HEK293 (cell line): ENCODE measurements around the gene TRIM2.

Source experiments
- CTCF ChIA-PET: fragments of 350-600 bp; formaldehyde crosslinking; extraction: SDS; loops from one replicate; lab custom pipeline; 2021; ENCODE audit warnings: antibody characterized with exemption; lab: Yijun Ruan, JAX
- POLR2A ChIA-PET: fragments of 300-600 bp; formaldehyde crosslinking; extraction: SDS; loops from one replicate; lab custom pipeline; 2020; ENCODE audit warnings: antibody characterized with exemption, inconsistent platforms; lab: Yijun Ruan, JAX
- H3K27ac ChIP-seq: fragments of 200-500 bp; sonication (Bioruptor generic); 2 replicates; pipeline ENCODE4 v1.5.1; 2014; ENCODE audit warnings: low read depth, low read length, control low read depth, inconsistent platforms; ENCODE audit errors: extremely low read depth
- H3K36me3 ChIP-seq, 2 experiments: fragments of 200-500 bp in 1 of 2; sonication (Bioruptor generic) in 1 of 2; 1 replicate in 1 of 2; 2 replicates in 1 of 2; pipeline ENCODE4 v1.5.1; 2014 to 2017; ENCODE audit warnings: inconsistent platforms in 2 of 2, low read length in 2 of 2; ENCODE audit not compliant: control insufficient read depth in 2 of 2, insufficient read depth in 1 of 2
- H3K4me1 ChIP-seq: fragments of 200-500 bp; sonication (Bioruptor generic); 2 replicates; pipeline ENCODE4 v1.5.1; 2014; ENCODE audit warnings: mild to moderate bottlenecking, low read length, inconsistent platforms; ENCODE audit not compliant: control insufficient read depth, insufficient read depth
- H3K4me3 ChIP-seq: 2 replicates; pipeline ENCODE4 v1.5.1; 2011; ENCODE audit warnings: low read depth, mild to moderate bottlenecking, control low read depth, low read length, moderate library complexity
- H3K9me3 ChIP-seq: fragments of 200-500 bp; sonication (Bioruptor generic); 2 replicates; pipeline ENCODE4 v1.5.1; 2014; ENCODE audit warnings: low read depth, low read length, inconsistent platforms; ENCODE audit not compliant: control insufficient read depth, insufficient read depth
- KLF8 ChIP-seq: fragments of 450-650 bp; formaldehyde crosslinking; IDR thresholded peaks from 2 replicates; pipeline ENCODE4 v1.5.1; 2016; ENCODE audit warnings: missing biosample characterization, missing genetic modification characterization
- SCRT2 ChIP-seq: fragments of 450-650 bp; formaldehyde crosslinking; IDR thresholded peaks from 2 replicates; pipeline ENCODE4 v1.5.1; 2016; ENCODE audit warnings: missing biosample characterization, missing genetic modification characterization
- YY2 ChIP-seq: fragments of 450-650 bp; formaldehyde crosslinking; IDR thresholded peaks from 2 replicates; pipeline ENCODE4 v1.5.1; 2016; ENCODE audit warnings: missing biosample characterization, missing genetic modification characterization
- ZBTB20 ChIP-seq: fragments of 450-650 bp; formaldehyde crosslinking; IDR thresholded peaks from 2 replicates; pipeline ENCODE4 v1.5.1; 2016; ENCODE audit warnings: missing biosample characterization, missing genetic modification characterization
- ZFP69B ChIP-seq: fragments of 450-650 bp; formaldehyde crosslinking; IDR thresholded peaks from 2 replicates; pipeline ENCODE4 v1.5.1; 2016; ENCODE audit warnings: missing biosample characterization, missing genetic modification characterization
- ZNF155 ChIP-seq: fragments of 450-650 bp; formaldehyde crosslinking; IDR thresholded peaks from 2 replicates; pipeline ENCODE4 v1.5.1; 2016; ENCODE audit warnings: missing biosample characterization, missing genetic modification characterization
- ZNF16 ChIP-seq: fragments of 450-650 bp; formaldehyde crosslinking; IDR thresholded peaks from 2 replicates; pipeline ENCODE4 v1.5.1; 2016; ENCODE audit warnings: low read depth, missing biosample characterization, missing genetic modification characterization
- ZNF169 ChIP-seq: fragments of 450-650 bp; formaldehyde crosslinking; IDR thresholded peaks from 2 replicates; pipeline ENCODE4 v1.5.1; 2016; ENCODE audit warnings: missing biosample characterization, missing genetic modification characterization
- ZNF2 ChIP-seq: fragments of 450-650 bp; formaldehyde crosslinking; IDR thresholded peaks from 2 replicates; pipeline ENCODE4 v1.5.1; 2016; ENCODE audit warnings: missing biosample characterization, missing genetic modification characterization
- ZNF23 ChIP-seq: fragments of 450-650 bp; formaldehyde crosslinking; IDR thresholded peaks from 2 replicates; pipeline ENCODE4 v1.5.1; 2016; ENCODE audit warnings: missing biosample characterization, missing genetic modification characterization, borderline replicate concordance
- ZNF239 ChIP-seq: fragments of 450-650 bp; formaldehyde crosslinking; IDR thresholded peaks from 2 replicates; pipeline ENCODE4 v1.5.1; 2016; ENCODE audit warnings: missing biosample characterization, missing genetic modification characterization
- ZNF292 ChIP-seq: fragments of 450-650 bp; formaldehyde crosslinking; IDR thresholded peaks from 2 replicates; pipeline ENCODE4 v1.5.1; 2016; ENCODE audit warnings: low read depth, missing biosample characterization, missing genetic modification characterization, borderline replicate concordance
- ZNF510 ChIP-seq: fragments of 450-650 bp; formaldehyde crosslinking; IDR thresholded peaks from 2 replicates; pipeline ENCODE4 v1.5.1; 2018; ENCODE audit warnings: mild to moderate bottlenecking, missing genetic modification characterization, missing biosample characterization; ENCODE audit not compliant: insufficient replicate concordance
- ZNF623 ChIP-seq: fragments of 450-650 bp; formaldehyde crosslinking; IDR thresholded peaks from 2 replicates; pipeline ENCODE4 v1.5.1; 2016; ENCODE audit warnings: missing biosample characterization, missing genetic modification characterization
- TF ChIP-seq, protein P1 (sequence below): fragments of 450-650 bp; formaldehyde crosslinking; conservative IDR thresholded peaks from 2 replicates; pipeline ENCODE4 v1.5.1; 2016; ENCODE audit warnings: low read depth, missing biosample characterization, missing genetic modification characterization
- TF ChIP-seq, protein P2 (sequence below): fragments of 450-650 bp; formaldehyde crosslinking; IDR thresholded peaks from 2 replicates; pipeline ENCODE4 v1.5.1; 2017; ENCODE audit warnings: missing biosample characterization, missing genetic modification characterization
- TF ChIP-seq, protein P3 (sequence below): fragments of 450-650 bp; formaldehyde crosslinking; IDR thresholded peaks from 2 replicates; pipeline ENCODE4 v1.5.1; 2016; ENCODE audit warnings: missing biosample characterization, missing genetic modification characterization, borderline replicate concordance
- TF ChIP-seq, protein P4 (sequence below): fragments of 450-650 bp; formaldehyde crosslinking; IDR thresholded peaks from 2 replicates; pipeline ENCODE4 v1.5.1; 2017; ENCODE audit warnings: missing biosample characterization, mild to moderate bottlenecking, missing genetic modification characterization, moderate library complexity
- TF ChIP-seq, protein P5 (sequence below): fragments of 450-650 bp; formaldehyde crosslinking; IDR thresholded peaks from 2 replicates; pipeline ENCODE4; 2016; ENCODE audit warnings: missing biosample characterization, missing genetic modification characterization
- TF ChIP-seq, protein P6 (sequence below): fragments of 450-650 bp; formaldehyde crosslinking; IDR thresholded peaks from 2 replicates; pipeline ENCODE4 v1.5.1; 2016; ENCODE audit warnings: missing biosample characterization, missing genetic modification characterization
- TF ChIP-seq, protein P7 (sequence below): fragments of 450-650 bp; formaldehyde crosslinking; IDR thresholded peaks from 2 replicates; pipeline ENCODE4 v1.5.1; 2016; ENCODE audit warnings: missing biosample characterization, missing genetic modification characterization

Gene TRIM2

DNA sequence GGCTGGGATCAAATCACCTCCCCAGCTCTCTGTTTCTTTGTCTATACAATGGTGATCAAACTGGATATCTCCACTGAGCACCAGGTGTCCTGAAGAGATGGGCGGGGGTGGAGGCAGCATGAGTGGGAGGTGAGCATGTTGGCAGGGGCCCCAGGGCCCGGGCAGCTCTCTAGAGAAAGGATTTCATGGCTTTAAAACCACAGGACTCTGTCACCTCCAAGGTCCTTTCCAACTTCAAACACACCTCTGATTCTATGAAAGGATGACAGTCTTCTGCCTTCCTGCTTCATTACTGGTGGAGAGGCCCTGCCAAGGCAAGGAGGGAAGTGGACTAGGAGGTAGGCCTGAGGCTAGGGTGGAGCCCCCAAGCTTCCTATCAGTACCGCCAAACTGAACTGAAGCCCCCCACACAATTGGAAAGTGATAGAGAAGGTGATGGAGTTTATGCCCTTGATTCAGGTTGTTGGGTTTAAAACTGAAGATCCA lies 38.6 kb downstream of the TRIM2 start (continued):
- TF ChIP-seq, protein P1, sequence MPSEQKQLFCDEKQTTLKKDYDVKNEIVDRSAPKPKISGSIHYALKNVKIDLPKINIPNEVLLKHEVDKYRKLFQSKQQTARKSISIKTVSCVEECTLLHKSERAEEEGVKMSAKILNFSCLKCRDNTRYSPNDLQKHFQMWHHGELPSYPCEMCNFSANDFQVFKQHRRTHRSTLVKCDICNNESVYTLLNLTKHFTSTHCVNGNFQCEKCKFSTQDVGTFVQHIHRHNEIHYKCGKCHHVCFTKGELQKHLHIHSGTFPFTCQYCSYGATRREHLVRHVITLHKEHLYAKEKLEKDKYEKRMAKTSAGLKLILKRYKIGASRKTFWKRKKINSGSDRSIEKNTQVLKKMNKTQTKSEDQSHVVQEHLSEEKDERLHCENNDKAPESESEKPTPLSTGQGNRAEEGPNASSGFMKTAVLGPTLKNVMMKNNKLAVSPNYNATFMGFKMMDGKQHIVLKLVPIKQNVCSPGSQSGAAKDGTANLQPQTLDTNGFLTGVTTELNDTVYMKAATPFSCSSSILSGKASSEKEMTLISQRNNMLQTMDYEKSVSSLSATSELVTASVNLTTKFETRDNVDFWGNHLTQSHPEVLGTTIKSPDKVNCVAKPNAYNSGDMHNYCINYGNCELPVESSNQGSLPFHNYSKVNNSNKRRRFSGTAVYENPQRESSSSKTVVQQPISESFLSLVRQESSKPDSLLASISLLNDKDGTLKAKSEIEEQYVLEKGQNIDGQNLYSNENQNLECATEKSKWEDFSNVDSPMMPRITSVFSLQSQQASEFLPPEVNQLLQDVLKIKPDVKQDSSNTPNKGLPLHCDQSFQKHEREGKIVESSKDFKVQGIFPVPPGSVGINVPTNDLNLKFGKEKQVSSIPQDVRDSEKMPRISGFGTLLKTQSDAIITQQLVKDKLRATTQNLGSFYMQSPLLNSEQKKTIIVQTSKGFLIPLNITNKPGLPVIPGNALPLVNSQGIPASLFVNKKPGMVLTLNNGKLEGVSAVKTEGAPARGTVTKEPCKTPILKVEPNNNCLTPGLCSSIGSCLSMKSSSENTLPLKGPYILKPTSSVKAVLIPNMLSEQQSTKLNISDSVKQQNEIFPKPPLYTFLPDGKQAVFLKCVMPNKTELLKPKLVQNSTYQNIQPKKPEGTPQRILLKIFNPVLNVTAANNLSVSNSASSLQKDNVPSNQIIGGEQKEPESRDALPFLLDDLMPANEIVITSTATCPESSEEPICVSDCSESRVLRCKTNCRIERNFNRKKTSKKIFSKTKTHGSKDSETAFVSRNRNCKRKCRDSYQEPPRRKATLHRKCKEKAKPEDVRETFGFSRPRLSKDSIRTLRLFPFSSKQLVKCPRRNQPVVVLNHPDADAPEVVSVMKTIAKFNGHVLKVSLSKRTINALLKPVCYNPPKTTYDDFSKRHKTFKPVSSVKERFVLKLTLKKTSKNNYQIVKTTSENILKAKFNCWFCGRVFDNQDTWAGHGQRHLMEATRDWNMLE (tag by site-specific recombination): no peak
- TF ChIP-seq, protein P2, sequence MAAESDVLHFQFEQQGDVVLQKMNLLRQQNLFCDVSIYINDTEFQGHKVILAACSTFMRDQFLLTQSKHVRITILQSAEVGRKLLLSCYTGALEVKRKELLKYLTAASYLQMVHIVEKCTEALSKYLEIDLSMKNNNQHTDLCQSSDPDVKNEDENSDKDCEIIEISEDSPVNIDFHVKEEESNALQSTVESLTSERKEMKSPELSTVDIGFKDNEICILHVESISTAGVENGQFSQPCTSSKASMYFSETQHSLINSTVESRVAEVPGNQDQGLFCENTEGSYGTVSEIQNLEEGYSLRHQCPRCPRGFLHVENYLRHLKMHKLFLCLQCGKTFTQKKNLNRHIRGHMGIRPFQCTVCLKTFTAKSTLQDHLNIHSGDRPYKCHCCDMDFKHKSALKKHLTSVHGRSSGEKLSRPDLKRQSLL (tag by site-specific recombination): peak; percentile 37; the same call in 1 of the 2 replicates
- TF ChIP-seq ZBTB20 (tag by site-specific recombination): peak; percentile 35; the same call in 1 of the 2 replicates

DNA sequence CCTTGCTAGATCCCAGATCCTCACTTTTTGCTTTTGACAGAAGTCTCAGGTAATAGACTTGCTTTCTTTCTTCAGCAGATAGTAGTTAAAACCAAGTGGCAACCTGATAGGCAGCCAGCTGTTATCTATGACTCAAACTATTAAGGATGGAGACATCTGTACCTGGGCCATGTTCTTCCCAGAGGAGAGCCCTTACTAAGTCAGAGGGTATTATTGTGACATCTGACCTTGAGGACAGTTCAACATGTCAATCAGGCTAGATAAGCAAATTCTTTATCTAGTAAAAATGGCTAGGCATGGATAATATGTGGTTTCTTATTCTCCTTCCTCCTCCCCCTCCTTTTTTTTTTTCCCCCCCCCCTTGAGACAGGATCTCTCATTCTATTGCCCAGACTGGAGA lies 39.2 kb downstream of the TRIM2 start:
- POLR2A ChIA-PET: no interaction called here
- no peaks in the 10 kb centered on the region for H3K9me3 ChIP-seq
- peaks cover 39% of the 10 kb centered on the region for H3K4me1 ChIP-seq
- TF ChIP-seq SCRT2 (tag by site-specific recombination) (no peak), ZNF623 (tag by site-specific recombination) (no peak), ZNF510 (no peak), KLF8 (tag by site-specific recombination) (no peak), ZNF2 (tag by site-specific recombination) (no peak), ZNF16 (tag by site-specific recombination) (no peak), ZNF155 (tag by site-specific recombination) (no peak), ZNF169 (tag by site-specific recombination) (no peak), ZFP69B (tag by site-specific recombination) (no peak), ZNF23 (tag by site-specific recombination) (no peak), ZNF239 (tag by site-specific recombination) (no peak), ZNF292 (tag by site-specific recombination) (no peak), YY2 (no peak)
- TF ChIP-seq, protein P3, sequence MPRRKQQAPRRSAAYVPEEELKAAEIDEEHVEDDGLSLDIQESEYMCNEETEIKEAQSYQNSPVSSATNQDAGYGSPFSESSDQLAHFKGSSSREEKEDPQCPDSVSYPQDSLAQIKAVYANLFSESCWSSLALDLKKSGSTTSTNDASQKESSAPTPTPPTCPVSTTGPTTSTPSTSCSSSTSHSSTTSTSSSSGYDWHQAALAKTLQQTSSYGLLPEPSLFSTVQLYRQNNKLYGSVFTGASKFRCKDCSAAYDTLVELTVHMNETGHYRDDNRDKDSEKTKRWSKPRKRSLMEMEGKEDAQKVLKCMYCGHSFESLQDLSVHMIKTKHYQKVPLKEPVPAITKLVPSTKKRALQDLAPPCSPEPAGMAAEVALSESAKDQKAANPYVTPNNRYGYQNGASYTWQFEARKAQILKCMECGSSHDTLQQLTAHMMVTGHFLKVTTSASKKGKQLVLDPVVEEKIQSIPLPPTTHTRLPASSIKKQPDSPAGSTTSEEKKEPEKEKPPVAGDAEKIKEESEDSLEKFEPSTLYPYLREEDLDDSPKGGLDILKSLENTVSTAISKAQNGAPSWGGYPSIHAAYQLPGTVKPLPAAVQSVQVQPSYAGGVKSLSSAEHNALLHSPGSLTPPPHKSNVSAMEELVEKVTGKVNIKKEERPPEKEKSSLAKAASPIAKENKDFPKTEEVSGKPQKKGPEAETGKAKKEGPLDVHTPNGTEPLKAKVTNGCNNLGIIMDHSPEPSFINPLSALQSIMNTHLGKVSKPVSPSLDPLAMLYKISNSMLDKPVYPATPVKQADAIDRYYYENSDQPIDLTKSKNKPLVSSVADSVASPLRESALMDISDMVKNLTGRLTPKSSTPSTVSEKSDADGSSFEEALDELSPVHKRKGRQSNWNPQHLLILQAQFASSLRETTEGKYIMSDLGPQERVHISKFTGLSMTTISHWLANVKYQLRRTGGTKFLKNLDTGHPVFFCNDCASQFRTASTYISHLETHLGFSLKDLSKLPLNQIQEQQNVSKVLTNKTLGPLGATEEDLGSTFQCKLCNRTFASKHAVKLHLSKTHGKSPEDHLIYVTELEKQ (tag by site-specific recombination): no peak
- TF ChIP-seq, protein P4, sequence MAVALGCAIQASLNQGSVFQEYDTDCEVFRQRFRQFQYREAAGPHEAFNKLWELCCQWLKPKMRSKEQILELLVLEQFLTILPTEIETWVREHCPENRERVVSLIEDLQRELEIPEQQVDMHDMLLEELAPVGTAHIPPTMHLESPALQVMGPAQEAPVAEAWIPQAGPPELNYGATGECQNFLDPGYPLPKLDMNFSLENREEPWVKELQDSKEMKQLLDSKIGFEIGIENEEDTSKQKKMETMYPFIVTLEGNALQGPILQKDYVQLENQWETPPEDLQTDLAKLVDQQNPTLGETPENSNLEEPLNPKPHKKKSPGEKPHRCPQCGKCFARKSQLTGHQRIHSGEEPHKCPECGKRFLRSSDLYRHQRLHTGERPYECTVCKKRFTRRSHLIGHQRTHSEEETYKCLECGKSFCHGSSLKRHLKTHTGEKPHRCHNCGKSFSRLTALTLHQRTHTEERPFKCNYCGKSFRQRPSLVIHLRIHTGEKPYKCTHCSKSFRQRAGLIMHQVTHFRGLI: no peak
- TF ChIP-seq, protein P5, sequence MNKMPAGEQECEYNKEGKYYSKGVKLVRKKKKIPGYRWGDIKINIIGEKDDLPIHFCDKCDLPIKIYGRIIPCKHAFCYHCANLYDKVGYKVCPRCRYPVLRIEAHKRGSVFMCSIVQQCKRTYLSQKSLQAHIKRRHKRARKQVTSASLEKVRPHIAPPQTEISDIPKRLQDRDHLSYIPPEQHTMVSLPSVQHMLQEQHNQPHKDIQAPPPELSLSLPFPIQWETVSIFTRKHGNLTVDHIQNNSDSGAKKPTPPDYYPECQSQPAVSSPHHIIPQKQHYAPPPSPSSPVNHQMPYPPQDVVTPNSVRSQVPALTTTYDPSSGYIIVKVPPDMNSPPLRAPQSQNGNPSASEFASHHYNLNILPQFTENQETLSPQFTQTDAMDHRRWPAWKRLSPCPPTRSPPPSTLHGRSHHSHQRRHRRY (tag by site-specific recombination): no peak
- TF ChIP-seq, protein P6, sequence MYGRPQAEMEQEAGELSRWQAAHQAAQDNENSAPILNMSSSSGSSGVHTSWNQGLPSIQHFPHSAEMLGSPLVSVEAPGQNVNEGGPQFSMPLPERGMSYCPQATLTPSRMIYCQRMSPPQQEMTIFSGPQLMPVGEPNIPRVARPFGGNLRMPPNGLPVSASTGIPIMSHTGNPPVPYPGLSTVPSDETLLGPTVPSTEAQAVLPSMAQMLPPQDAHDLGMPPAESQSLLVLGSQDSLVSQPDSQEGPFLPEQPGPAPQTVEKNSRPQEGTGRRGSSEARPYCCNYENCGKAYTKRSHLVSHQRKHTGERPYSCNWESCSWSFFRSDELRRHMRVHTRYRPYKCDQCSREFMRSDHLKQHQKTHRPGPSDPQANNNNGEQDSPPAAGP (tag by site-specific recombination): no peak
- TF ChIP-seq, protein P7, sequence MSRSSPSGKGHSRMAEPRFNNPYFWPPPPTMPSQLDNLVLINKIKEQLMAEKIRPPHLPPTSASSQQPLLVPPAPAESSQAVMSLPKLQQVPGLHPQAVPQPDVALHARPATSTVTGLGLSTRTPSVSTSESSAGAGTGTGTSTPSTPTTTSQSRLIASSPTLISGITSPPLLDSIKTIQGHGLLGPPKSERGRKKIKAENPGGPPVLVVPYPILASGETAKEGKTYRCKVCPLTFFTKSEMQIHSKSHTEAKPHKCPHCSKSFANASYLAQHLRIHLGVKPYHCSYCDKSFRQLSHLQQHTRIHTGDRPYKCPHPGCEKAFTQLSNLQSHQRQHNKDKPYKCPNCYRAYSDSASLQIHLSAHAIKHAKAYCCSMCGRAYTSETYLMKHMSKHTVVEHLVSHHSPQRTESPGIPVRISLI (tag by site-specific recombination): no peak
- peak overlapping the region; percentile 79; the same call in 1 of the 2 replicates for H3K27ac ChIP-seq
- no peak overlapping the region for H3K4me3 ChIP-seq
- CTCF ChIA-PET: interaction anchor here (0.6 to 1.1 kb wide), 3 partner anchors 16 to 66 kb away, joined by 3 to 4 read pairs (median 3); no protein-coding TSS in a partner anchor
- H3K36me3 ChIP-seq: peaks cover 0 to 3% of the 10 kb centered on the region in 2 experiments; a peak in 2 of 3 replicates
